Right lobe of liver (tissue), 6 donors: ENCODE measurements around the gene RASD2. TPM values are rescaled to one million over a fixed set of nuclear protein-coding genes. Genes with fewer than 3 reads are reported as not detected.

Experiments
- ATAC-seq, 4 donors: fragments of 200-7000 bp; cut with Tn5 transposase; one replicate each; pipeline ENCODE4 v1.9.1; 2020; ENCODE audit warnings: mild to moderate bottlenecking in 4 of 4, moderate library complexity in 4 of 4
- DNase-seq, 3 donors: peaks; one replicate each; pipeline ENCODE4 v3.0.0-alpha.2; 2020
- H3K27ac ChIP-seq, 3 donors: fragments of 200-600 bp; one replicate each; pipeline ENCODE4 v1.8.0; 2022
- H3K27me3 ChIP-seq, 2 donors: fragments of 200-600 bp; one replicate each; pipeline ENCODE4 v1.8.0; 2022
- H3K36me3 ChIP-seq, 4 donors: fragments of 200-600 bp; sonication (generic) in 1 of 4; one replicate each; pipeline versions ENCODE4 v1.5.1 to v1.8.0; 2017 to 2022; ENCODE audit warnings: control low read depth in 1 of 4
- H3K4me1 ChIP-seq, 4 donors: fragments of 200-600 bp; sonication (generic) in 1 of 4; one replicate each; pipeline versions ENCODE4 v1.5.1 to v1.8.0; 2017 to 2022; ENCODE audit warnings: control low read depth in 1 of 4
- H3K4me3 ChIP-seq, 3 donors: fragments of 200-600 bp; one replicate each; pipeline ENCODE4 v1.8.0; 2022
- H3K9me3 ChIP-seq, 4 donors: fragments of 200-600 bp; sonication (generic) in 1 of 4; one replicate each; pipeline versions ENCODE4 v1.5.1 to v1.8.0; 2017 to 2022; ENCODE audit warnings: control low read depth in 1 of 4
- POLR2A ChIP-seq: fragments of 450-650 bp; IDR thresholded peaks from one replicate; pipeline ENCODE4 v1.6.1; 2017; ENCODE audit warnings: antibody characterized with exemption, mild to moderate bottlenecking
- WGBS: methylation state at CpG from one replicate; pipeline ENCODE4 v1.1.6; 2018; ENCODE audit warnings: low coverage, low lambda C conversion rate; ENCODE audit not compliant: insufficient coverage; ENCODE audit errors: missing lambda C conversion rate; 5-methylcytosine and 5-hydroxymethylcytosine counted together
- intact Hi-C, 2 donors: fragments of 100-400 bp; cut with DNase I; formaldehyde crosslinking; loops; one replicate each; pipeline versions ENCODE4 v1.11.2 to v1.14.1; 2022
- total RNA-seq, 6 experiments: library from RNA; depleted of rRNA in 2 of 6; stranded (reverse); fragments of >200 nt in 2 of 6; fragmentation: NEBNext Ultra II Directional in 3 of 6; extraction: Animal tissue kit (Norgen Biotek cat#: 25700) in 3 of 6; gene quantifications; one replicate each; pipeline versions ENCODE4 v1.1.0 to v1.2.4, GENCODE V29; 2016 to 2023
- TF ChIP-seq, protein P1 (sequence below), 4 donors: fragments of 200-600 bp in 3 of 4; fragments of 450-650 bp in 1 of 4; IDR thresholded peaks; one replicate each; pipeline versions ENCODE4 v1.5.1 to v1.8.0; 2016 to 2022; ENCODE audit warnings: antibody characterized with exemption in 4 of 4, mild to moderate bottlenecking in 2 of 4
- donor health status: DM: no; HTN: yes; CAD: no.
- donor health status: DM: no; HTN: no; CAD: no.
- donor health status: DM: no; HTN: no; CAD: no.
- donor health status: DM: no; HTN: yes; CAD: no.
- donor health status: DM: no; HTN: yes; CAD: no.

Gene RASD2
- total RNA-seq, 6 experiments from 2014 or later = 0.05 to 0.20 (median 0.07) TPM; not detected in 2

GRCh38 chr22:35558031-35558430, 17.4 kb downstream of the RASD2 start:
- no peak for TF ChIP-seq POLR2A
- TF ChIP-seq, protein P1, sequence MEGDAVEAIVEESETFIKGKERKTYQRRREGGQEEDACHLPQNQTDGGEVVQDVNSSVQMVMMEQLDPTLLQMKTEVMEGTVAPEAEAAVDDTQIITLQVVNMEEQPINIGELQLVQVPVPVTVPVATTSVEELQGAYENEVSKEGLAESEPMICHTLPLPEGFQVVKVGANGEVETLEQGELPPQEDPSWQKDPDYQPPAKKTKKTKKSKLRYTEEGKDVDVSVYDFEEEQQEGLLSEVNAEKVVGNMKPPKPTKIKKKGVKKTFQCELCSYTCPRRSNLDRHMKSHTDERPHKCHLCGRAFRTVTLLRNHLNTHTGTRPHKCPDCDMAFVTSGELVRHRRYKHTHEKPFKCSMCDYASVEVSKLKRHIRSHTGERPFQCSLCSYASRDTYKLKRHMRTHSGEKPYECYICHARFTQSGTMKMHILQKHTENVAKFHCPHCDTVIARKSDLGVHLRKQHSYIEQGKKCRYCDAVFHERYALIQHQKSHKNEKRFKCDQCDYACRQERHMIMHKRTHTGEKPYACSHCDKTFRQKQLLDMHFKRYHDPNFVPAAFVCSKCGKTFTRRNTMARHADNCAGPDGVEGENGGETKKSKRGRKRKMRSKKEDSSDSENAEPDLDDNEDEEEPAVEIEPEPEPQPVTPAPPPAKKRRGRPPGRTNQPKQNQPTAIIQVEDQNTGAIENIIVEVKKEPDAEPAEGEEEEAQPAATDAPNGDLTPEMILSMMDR (IDR thresholded peaks at IDR 0.05) = no peak
- Histone ChIP-seq H3K4me3 (no peak overlapping the region), H3K9me3 (no peaks in the 10 kb centered on the region), H3K4me1 (no peaks in the 10 kb centered on the region), H3K36me3 (no peaks in the 10 kb centered on the region), H3K27me3 (no peaks in the 10 kb centered on the region), H3K27ac (no peak overlapping the region)
- ATAC-seq (no peak), DNase-seq (no peak)
- intact Hi-C loops = no loop called here
- WGBS = 92% methylated on average over 2 of the region's 5 CpGs

DNA sequence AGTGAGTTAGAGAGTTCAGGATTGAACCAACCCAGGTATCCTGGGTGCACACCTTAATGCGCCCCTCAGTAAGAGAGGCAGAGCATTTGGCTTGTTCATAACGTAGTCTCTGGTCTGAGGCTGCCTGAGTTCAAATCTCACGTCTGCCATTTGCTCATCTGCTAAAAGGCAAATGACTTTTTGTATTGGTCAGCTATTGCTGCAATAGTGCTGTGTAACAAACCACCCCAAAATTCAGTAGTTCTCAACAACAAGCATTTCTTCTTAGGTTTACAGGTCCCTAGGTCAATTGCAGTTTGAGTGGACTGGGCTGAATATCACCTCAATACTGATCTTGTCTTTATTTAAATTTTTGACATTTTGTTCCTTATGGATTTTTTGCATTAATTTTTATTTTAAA, 18.1 kb downstream of the RASD2 start:
- DNase-seq = no peak
- no peak overlapping the region for H3K27ac ChIP-seq
- H3K4me3 ChIP-seq = no peak overlapping the region
- no peak for ATAC-seq
- no peak for TF ChIP-seq POLR2A
- TF ChIP-seq, protein P1 (IDR thresholded peaks at IDR 0.05) = no peak
- WGBS = 0% methylated on average over 1 of the region's 3 CpGs
- intact Hi-C loops = no loop called here
- no peaks in the 10 kb centered on the region for H3K4me1 ChIP-seq
- no peaks in the 10 kb centered on the region for H3K27me3 ChIP-seq
- H3K36me3 ChIP-seq = no peaks in the 10 kb centered on the region
- no peaks in the 10 kb centered on the region for H3K9me3 ChIP-seq

DNA sequence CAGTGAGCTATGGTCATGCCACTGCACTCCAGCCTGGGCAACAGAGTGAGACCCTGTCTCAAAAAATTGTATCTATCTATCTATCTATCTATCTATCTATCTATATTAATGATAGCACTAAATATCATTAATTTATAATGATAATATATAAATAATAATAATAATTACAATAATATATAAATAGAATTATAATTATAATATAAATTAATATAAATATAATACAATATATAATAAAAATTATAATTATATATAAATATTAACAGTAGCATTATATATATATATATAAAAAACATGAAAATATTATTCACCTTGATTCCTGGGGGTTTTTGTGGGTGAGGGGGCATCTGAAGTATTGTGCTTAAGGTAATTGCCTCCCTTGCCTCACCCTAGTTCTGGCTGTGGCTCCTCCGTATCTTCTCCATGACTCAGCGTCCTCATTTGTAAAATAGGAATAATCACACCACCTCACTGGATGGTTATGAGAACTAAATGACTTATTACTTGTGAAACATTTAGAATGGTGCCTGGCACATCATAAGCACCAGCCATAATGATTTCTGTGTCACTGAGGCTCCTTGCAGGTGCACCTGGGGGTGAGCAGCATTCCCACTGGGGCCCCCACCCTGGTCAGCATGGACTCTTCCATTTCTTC, 18.8 kb downstream of the RASD2 start:
- ATAC-seq (no peak), DNase-seq (no peak)
- Histone ChIP-seq H3K27me3 (no peaks in the 10 kb centered on the region), H3K4me3 (no peak overlapping the region), H3K9me3 (no peaks in the 10 kb centered on the region), H3K36me3 (no peaks in the 10 kb centered on the region), H3K4me1 (no peaks in the 10 kb centered on the region), H3K27ac (no peak overlapping the region)
- intact Hi-C loops = no loop called here
- WGBS = 69% methylated on average over 2 of the region's 2 CpGs
- TF ChIP-seq POLR2A = no peak

- H3K4me3 ChIP-seq = no peak overlapping the region
- ATAC-seq = no peak
- H3K4me1 ChIP-seq = no peaks in the 10 kb centered on the region
- H3K27ac ChIP-seq = no peak overlapping the region
- 55% methylated on average over 3 of the region's 5 CpGs for WGBS
- H3K27me3 ChIP-seq = no peaks in the 10 kb centered on the region
- DNase-seq = no peak
- H3K9me3 ChIP-seq = no peaks in the 10 kb centered on the region
- H3K36me3 ChIP-seq = no peaks in the 10 kb centered on the region
- TF ChIP-seq, protein P1 (IDR thresholded peaks at IDR 0.05) = no peak
- TF ChIP-seq POLR2A = no peak
- intact Hi-C loops = no loop called here
Observed at GRCh38 chr22:35560366-35560765, 19.7 kb downstream of the RASD2 start.

GRCh38 chr22:35560824-35561223, 20.2 kb downstream of the RASD2 start:
- Histone ChIP-seq H3K9me3 (no peaks in the 10 kb centered on the region), H3K27me3 (no peaks in the 10 kb centered on the region), H3K4me1 (no peaks in the 10 kb centered on the region), H3K36me3 (no peaks in the 10 kb centered on the region), H3K4me3 (no peak overlapping the region), H3K27ac (no peak overlapping the region)
- DNase-seq = no peak
- intact Hi-C loops = no loop called here
- TF ChIP-seq, protein P1 (IDR thresholded peaks at IDR 0.05) = no peak
- TF ChIP-seq POLR2A = no peak
- no peak for ATAC-seq
- 45% methylated on average over 1 of the region's 1 CpG for WGBS
